AG04449 (cell line): ENCODE data around the gene GCM1.

Experiments
- CTCF ChIA-PET: fragments of 350-600 bp; formaldehyde crosslinking; extraction: SDS; loops from one replicate; lab custom pipeline; 2021; ENCODE audit warnings: antibody characterized with exemption; lab: Yijun Ruan, JAX
- POLR2A ChIA-PET: fragments of 400-600, 350-600 bp; formaldehyde crosslinking; extraction: SDS; loops from one replicate; lab custom pipeline; 2020; ENCODE audit warnings: antibody characterized with exemption, inconsistent platforms; lab: Yijun Ruan, JAX
- DNase-seq: peaks from one replicate; pipeline ENCODE4 v3.0.0-alpha.2; 2010; ENCODE audit warnings: low read depth, low spot score
- H3K4me3 ChIP-seq: 2 replicates; pipeline ENCODE4 v1.5.1; 2011; ENCODE audit warnings: low read depth, mild to moderate bottlenecking, control low read depth, low read length
- TF ChIP-seq, protein P1 (sequence below): IDR thresholded peaks from one replicate; pipeline ENCODE4 v1.5.1; 2011; ENCODE audit warnings: mild to moderate bottlenecking, moderate library complexity, low read length, control low read depth, inconsistent platforms; ENCODE audit not compliant: insufficient read depth; ENCODE audit errors: missing control alignments

GCM1 gene

DNA sequence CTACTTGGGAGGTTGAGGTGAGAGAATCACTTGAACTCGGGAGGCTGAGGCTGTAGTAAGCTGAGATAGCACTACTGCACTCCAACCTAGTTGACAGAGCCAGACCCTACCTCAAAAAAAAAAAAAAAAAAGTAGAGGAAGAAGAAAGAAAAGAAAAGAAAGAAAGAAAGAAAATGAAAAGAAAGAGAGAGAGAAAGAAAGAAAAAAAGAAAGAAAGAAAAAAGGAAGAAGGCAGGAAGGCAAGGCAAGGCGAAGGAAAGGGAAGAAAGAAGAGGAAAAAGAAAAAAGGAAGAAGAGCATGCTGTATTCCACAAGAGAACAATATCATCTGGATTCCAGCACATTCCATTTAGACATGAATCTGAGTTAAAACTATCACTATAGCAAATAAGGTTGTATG lies 3.8 kb downstream of the GCM1 start:
- DNase-seq, result no peak
- no peak overlapping the region for H3K4me3 ChIP-seq
- TF ChIP-seq, protein P1, sequence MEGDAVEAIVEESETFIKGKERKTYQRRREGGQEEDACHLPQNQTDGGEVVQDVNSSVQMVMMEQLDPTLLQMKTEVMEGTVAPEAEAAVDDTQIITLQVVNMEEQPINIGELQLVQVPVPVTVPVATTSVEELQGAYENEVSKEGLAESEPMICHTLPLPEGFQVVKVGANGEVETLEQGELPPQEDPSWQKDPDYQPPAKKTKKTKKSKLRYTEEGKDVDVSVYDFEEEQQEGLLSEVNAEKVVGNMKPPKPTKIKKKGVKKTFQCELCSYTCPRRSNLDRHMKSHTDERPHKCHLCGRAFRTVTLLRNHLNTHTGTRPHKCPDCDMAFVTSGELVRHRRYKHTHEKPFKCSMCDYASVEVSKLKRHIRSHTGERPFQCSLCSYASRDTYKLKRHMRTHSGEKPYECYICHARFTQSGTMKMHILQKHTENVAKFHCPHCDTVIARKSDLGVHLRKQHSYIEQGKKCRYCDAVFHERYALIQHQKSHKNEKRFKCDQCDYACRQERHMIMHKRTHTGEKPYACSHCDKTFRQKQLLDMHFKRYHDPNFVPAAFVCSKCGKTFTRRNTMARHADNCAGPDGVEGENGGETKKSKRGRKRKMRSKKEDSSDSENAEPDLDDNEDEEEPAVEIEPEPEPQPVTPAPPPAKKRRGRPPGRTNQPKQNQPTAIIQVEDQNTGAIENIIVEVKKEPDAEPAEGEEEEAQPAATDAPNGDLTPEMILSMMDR, result no peak
- POLR2A ChIA-PET, result no interaction called here
- CTCF ChIA-PET, result interaction anchor here (1.5 kb wide), 1 partner anchor 26 kb away, joined by 3 read pairs; no protein-coding TSS in a partner anchor

GRCh38 chr6:53143710-53144109 lies 4.9 kb downstream of the GCM1 start:
- TF ChIP-seq, protein P1, result no peak
- H3K4me3 ChIP-seq, result no peak overlapping the region
- DNase-seq, result no peak
- ChIA-PET POLR2A (no interaction called here), CTCF (no interaction called here)

- DNase-seq, result no peak
- H3K4me3 ChIP-seq, result no peak overlapping the region
- TF ChIP-seq, protein P1, result no peak
- ChIA-PET CTCF (no interaction called here), POLR2A (no interaction called here)
These were observed 5.8 kb downstream of the GCM1 start for GRCh38 chr6:53142810-53143209.

GRCh38 chr6:53139841-53140413 lies 8.7 kb downstream of the GCM1 start:
- ChIA-PET CTCF (no interaction called here), POLR2A (no interaction called here)
- H3K4me3 ChIP-seq, result no peak overlapping the region
- TF ChIP-seq, protein P1, result no peak
- DNase-seq, result no peak

- no peak overlapping the region for H3K4me3 ChIP-seq
- POLR2A ChIA-PET, result no interaction called here
- CTCF ChIA-PET, result no interaction called here
- no peak for DNase-seq
- TF ChIP-seq, protein P1, result no peak
These were observed 12.5 kb downstream of the GCM1 start for GRCh38 chr6:53136000-53136609.

DNA sequence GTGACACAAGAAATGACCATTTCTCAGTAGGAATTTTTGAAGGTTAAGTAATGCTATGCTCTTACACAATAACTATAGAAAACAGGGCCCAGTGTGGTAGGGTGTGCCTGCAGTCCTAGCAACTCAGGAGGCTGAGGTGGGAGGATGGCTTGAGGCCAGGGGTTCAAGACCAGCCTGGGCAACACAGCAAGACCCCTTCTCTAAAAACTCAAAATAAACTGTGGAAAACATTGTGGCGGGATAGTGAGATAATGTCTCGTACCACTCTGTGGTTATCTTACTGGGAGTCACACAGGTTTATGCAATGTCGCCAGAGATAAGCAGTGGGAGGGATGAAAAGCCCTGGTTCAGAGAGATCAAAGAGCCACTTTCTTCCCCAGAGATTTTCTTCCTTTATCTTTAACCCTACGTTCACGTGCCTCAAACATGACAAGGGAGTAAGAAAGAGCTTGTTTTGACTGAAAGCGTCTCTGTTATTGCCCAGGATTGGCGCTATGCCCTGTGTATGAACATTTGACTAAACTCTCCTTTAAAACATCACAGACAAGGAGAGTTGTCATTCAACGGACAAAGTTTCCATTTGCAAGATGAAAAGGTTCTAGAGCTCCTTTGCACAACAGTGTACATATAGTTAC lies 13.9 kb downstream of the GCM1 start:
- H3K4me3 ChIP-seq, result no peak overlapping the region
- TF ChIP-seq, protein P1, result no peak
- CTCF ChIA-PET, result interaction anchor here (1.0 kb wide), 1 partner anchor 594 kb away, joined by 3 read pairs; no protein-coding TSS in a partner anchor
- POLR2A ChIA-PET, result interaction anchor here (0.7 kb wide), 1 partner anchor 172 kb away, joined by 3 read pairs; no protein-coding TSS in a partner anchor
- no peak for DNase-seq
